Activated B cell treated with CpG ODN at 0.5 μM for 24 hours (primary cell): Measurements from ENCODE around the gene WDR81. TPM values are rescaled to one million over a fixed set of nuclear protein-coding genes. Genes with fewer than 3 reads are reported as not detected.

ENCODE experiments used
- ATAC-seq: fragments of 200-7000 bp; cut with Tn5 transposase; one replicate; pipeline ENCODE4 v1.10.0; 2021; ENCODE audit warnings: low read depth, mild to moderate bottlenecking, moderate library complexity
- CTCF ChIA-PET: fragments of 350-600 bp; sonication (Branson Sonifier 250); formaldehyde crosslinking; loops from one replicate; lab custom pipeline; 2021; ENCODE audit warnings: antibody characterized with exemption; lab: Charles Lee
- POLR2A ChIA-PET: fragments of 350-600 bp; sonication (Branson Sonifier 250); formaldehyde crosslinking; loops from one replicate; lab custom pipeline; 2021; ENCODE audit warnings: antibody characterized with exemption; lab: Charles Lee
- DNase-seq: peaks from one replicate; pipeline ENCODE4 v3.0.0; 2022
- H3K27ac Mint-ChIP-seq: one replicate; pipeline ENCODE4 v1.8.0; 2020; ENCODE audit warnings: mixed read lengths
- H3K27me3 Mint-ChIP-seq: one replicate; pipeline ENCODE4 v1.8.0; 2021; ENCODE audit warnings: mixed read lengths
- H3K36me3 Mint-ChIP-seq: one replicate; pipeline ENCODE4 v1.8.0; 2021; ENCODE audit warnings: low read depth, mixed read lengths
- H3K4me1 Mint-ChIP-seq: one replicate; pipeline ENCODE4 v1.8.0; 2021; ENCODE audit warnings: mixed read lengths
- H3K4me3 Mint-ChIP-seq: one replicate; pipeline ENCODE4 v1.8.0; 2020; ENCODE audit warnings: mild to moderate bottlenecking, mixed read lengths
- H3K9me3 Mint-ChIP-seq: one replicate; pipeline ENCODE4 v1.8.0; 2020; ENCODE audit warnings: mixed read lengths
- intact Hi-C: fragments of 100-400 bp; cut with micrococcal nuclease; formaldehyde crosslinking; loops from one replicate; pipeline ENCODE4 v1.15.1; 2024
- total RNA-seq: library from RNA; stranded (reverse); gene quantifications from 2 replicates; pipeline ENCODE4 v1.2.3, GENCODE V29; 2022
- TF ChIP-seq, protein P1 (sequence below): fragments of 200-600 bp; IDR thresholded peaks from one replicate; pipeline ENCODE4 v1.8.0; 2022; ENCODE audit warnings: antibody characterized with exemption, mild to moderate bottlenecking

Gene WDR81
- total RNA-seq, 1 donor from 2014 or later = 48.4 TPM

DNA sequence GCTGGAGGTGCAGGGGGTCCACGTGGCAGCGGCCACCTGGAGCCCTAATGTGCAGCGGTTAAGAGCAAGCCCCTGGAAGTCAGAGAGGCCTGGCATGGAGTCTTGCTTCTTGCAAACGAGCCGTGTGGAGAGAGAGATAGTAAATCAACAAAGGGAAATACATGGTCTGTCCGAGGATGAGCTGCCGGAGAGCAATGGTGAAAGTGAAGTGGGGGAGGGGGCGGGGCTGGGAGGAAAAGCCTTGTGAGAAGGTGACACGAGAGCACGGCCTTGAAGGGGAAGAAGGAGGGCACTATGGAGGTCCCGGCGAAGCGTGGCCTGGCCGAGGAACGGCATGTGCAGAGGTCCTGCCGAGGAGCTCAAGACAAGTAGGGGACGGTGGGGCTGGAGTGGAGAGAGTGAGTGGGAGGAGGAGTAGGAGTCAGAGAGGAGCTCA, 31.3 kb downstream of the WDR81 start:
- H3K27ac Mint-ChIP-seq = no peak overlapping the region

DNA sequence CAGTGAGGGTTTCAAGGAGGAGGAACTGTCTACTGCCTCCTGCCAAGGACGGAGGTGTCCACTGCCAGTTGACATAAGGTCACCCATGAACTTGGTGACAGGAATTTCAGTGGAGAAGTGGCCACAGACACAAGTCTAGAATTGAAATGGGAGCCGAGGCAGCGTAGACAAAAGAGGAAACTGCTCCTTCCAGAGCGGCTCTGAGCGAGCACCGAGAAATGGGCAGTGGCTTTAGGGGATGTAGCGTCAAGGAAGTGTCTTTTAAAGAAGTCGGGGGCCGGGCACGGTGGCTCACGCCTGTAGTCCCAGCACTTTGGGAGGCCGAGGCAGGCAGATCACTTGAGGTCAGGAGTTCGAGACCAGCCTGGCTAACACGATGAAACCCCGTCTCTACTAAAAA, 34.3 kb downstream of the WDR81 start:
- intact Hi-C loops = no loop called here
- Mint-ChIP-seq H3K4me1 (peaks cover 27% of the 10 kb centered on the region), H3K9me3 (no peaks in the 10 kb centered on the region), H3K4me3 (no peak overlapping the region), H3K27me3 (no peaks in the 10 kb centered on the region), H3K36me3 (no peaks in the 10 kb centered on the region), H3K27ac (no peak overlapping the region)
- DNase-seq (no peak), ATAC-seq (no peak)
- TF ChIP-seq, protein P1, sequence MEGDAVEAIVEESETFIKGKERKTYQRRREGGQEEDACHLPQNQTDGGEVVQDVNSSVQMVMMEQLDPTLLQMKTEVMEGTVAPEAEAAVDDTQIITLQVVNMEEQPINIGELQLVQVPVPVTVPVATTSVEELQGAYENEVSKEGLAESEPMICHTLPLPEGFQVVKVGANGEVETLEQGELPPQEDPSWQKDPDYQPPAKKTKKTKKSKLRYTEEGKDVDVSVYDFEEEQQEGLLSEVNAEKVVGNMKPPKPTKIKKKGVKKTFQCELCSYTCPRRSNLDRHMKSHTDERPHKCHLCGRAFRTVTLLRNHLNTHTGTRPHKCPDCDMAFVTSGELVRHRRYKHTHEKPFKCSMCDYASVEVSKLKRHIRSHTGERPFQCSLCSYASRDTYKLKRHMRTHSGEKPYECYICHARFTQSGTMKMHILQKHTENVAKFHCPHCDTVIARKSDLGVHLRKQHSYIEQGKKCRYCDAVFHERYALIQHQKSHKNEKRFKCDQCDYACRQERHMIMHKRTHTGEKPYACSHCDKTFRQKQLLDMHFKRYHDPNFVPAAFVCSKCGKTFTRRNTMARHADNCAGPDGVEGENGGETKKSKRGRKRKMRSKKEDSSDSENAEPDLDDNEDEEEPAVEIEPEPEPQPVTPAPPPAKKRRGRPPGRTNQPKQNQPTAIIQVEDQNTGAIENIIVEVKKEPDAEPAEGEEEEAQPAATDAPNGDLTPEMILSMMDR = no peak
- POLR2A ChIA-PET = no interaction called here
- CTCF ChIA-PET = no interaction called here

More for the DNA sequence above, 31.3 kb downstream of the WDR81 start:
- Mint-ChIP-seq H3K4me3 (no peak overlapping the region), H3K36me3 (no peaks in the 10 kb centered on the region), H3K9me3 (no peaks in the 10 kb centered on the region), H3K27me3 (no peaks in the 10 kb centered on the region), H3K4me1 (peaks cover 21% of the 10 kb centered on the region)
- TF ChIP-seq, protein P1 = no peak
- ATAC-seq = no peak
- intact Hi-C loops = no loop called here
- CTCF ChIA-PET = no interaction called here
- POLR2A ChIA-PET = interaction anchor here (1.3 kb wide), 1 partner anchor 14 kb away, joined by 4 read pairs; no protein-coding TSS in a partner anchor
- no peak for DNase-seq

DNA sequence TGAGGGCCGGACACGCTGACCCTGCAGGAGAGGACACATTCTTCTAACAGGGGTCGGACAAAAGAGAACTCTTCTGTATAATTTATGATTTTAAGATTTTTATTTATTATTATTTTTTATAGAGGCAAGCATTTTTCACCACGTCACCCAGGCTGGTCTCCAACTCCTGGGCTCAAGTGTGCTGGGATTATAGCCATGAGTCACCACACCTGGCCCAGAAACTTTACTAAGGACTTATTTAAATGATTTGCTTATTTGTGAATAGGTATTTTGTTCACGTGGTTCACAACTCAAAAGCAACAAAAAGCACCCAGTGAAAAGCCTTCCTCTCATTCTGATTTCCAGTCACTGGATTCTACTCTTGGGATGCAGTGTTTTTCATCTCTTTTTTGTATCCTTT, 35.0 kb downstream of the WDR81 start:
- H3K27ac Mint-ChIP-seq = no peak overlapping the region
- no peak for DNase-seq
- no peaks in the 10 kb centered on the region for H3K36me3 Mint-ChIP-seq
- no peaks in the 10 kb centered on the region for H3K9me3 Mint-ChIP-seq
- H3K4me3 Mint-ChIP-seq = no peak overlapping the region
- H3K27me3 Mint-ChIP-seq = no peaks in the 10 kb centered on the region
- no peak for ATAC-seq
- H3K4me1 Mint-ChIP-seq = peaks cover 35% of the 10 kb centered on the region
- intact Hi-C loops = no loop called here
- TF ChIP-seq, protein P1 = no peak
- CTCF ChIA-PET = no interaction called here
- POLR2A ChIA-PET = no interaction called here

DNA sequence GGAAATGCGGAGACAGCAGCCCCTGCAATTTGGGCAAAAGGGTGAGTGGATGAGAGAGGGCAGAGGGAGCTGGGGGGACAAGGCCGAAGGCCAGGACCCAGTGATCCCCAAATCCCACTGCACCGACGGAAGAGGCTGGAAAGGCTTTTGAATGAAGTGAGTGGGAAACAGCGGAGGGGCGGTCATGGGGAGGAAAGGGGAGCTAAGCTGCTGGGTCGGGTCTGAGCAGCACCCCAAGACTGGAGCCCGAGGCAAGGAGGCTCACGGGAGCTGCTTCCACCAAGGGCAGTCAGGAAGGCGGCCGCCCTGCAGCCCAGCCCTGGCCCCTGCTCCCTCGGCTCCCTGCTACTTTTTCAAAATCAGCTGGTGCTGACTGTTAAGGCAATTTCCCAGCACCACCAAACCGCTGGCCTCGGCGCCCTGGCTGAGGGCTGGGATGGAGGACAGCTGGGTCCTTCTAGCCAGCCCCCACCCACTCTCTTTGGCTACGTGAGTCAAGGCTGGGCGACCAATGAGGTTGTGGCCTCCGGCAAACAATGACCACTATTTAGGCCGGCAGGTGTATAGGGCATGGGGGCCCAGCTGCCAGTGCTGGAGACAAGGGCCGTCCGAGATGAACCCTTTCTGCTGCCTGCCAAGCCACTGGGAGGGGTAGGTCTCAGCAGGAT, 37.9 kb downstream of the WDR81 start:
- no peaks in the 10 kb centered on the region for H3K36me3 Mint-ChIP-seq
- H3K4me1 Mint-ChIP-seq = peaks cover 38% of the 10 kb centered on the region
- intact Hi-C loops = no loop called here
- H3K27ac Mint-ChIP-seq = peak overlapping the region; percentile 80
- POLR2A ChIA-PET = interaction anchor here (0.6 to 3.6 kb wide), 7 partner anchors 10 to 113 kb away, joined by 3 to 25 read pairs (median 13); no protein-coding TSS in a partner anchor
- peak; percentile 6 for ATAC-seq
- no peaks in the 10 kb centered on the region for H3K9me3 Mint-ChIP-seq
- CTCF ChIA-PET = interaction anchor here (0.9 to 2.8 kb wide), 5 partner anchors 8 to 45 kb away, joined by 3 to 19 read pairs (median 5); no protein-coding TSS in a partner anchor
- TF ChIP-seq, protein P1 = no peak
- DNase-seq = no peak
- no peaks in the 10 kb centered on the region for H3K27me3 Mint-ChIP-seq
- H3K4me3 Mint-ChIP-seq = no peak overlapping the region
